T-cell (primary cell): ENCODE results near the gene PRCC. TPM values are rescaled to one million over a fixed set of nuclear protein-coding genes. Genes with fewer than 3 reads are reported as not detected.

Source experiments
- ATAC-seq, 4 experiments: fragments of 200-7000 bp in 3 of 4; fragments of 150-1000 bp in 1 of 4; cut with Tn5 transposase; replicated peaks in 1 of 4; 1 replicate in 3 of 4; 2 replicates in 1 of 4; pipeline ENCODE4 v1.10.0; 2021; ENCODE audit warnings: moderate library complexity in 3 of 4, mild to moderate bottlenecking in 2 of 4, moderate number of reproducible peaks in 1 of 4
- CTCF ChIA-PET, 2 donors: fragments of 300-600 bp; sonication (Branson Sonifier 250); formaldehyde crosslinking; loops; one replicate each; lab custom pipeline; 2022; ENCODE audit warnings: antibody characterized with exemption in 2 of 2; lab: Charles Lee
- POLR2A ChIA-PET, 2 donors: fragments of 300-600 bp; sonication (Branson Sonifier 250); formaldehyde crosslinking; loops; one replicate each; lab custom pipeline; 2022; ENCODE audit warnings: antibody characterized with exemption in 2 of 2; lab: Charles Lee
- DNase-seq, 35 experiments: peaks; one replicate each; pipeline versions ENCODE4 v3.0.0 to v3.0.0-alpha.2; 2013 to 2023
- H3K27ac ChIP-seq: one replicate; pipeline ENCODE4 v1.5.1; 2013; ENCODE audit warnings: low read length
- H3K27me3 ChIP-seq, 2 experiments: replicated peaks in 1 of 2; 1 replicate in 1 of 2; 2 replicates in 1 of 2; pipeline versions ENCODE4 v1.6.1 to v1.7.0; 2013; ENCODE audit warnings: low read length in 1 of 2, mixed read lengths in 1 of 2; ENCODE audit not compliant: control insufficient read depth in 2 of 2, insufficient read depth in 2 of 2; ENCODE audit errors: extremely low read depth in 1 of 2
- H3K36me3 ChIP-seq, 2 donors: 1 replicate in 1 of 2; 2 replicates in 1 of 2; pipeline versions ENCODE4 v1.6.1 to v1.7.0; 2013; ENCODE audit warnings: low read length in 1 of 2; ENCODE audit not compliant: control insufficient read depth in 2 of 2, insufficient read depth in 1 of 2; ENCODE audit errors: extremely low read depth in 1 of 2
- H3K4me1 ChIP-seq, 2 experiments: 1 replicate in 1 of 2; 2 replicates in 1 of 2; pipeline versions ENCODE4 v1.6.1 to v1.7.0; 2013; ENCODE audit warnings: low read length in 2 of 2, mixed read lengths in 1 of 2; ENCODE audit not compliant: insufficient read depth in 2 of 2, control insufficient read depth in 1 of 2; ENCODE audit errors: extremely low read depth in 1 of 2
- H3K4me3 ChIP-seq, 2 donors: 1 replicate in 1 of 2; 2 replicates in 1 of 2; pipeline versions ENCODE4 v1.5.1 to v1.7.0; 2013; ENCODE audit warnings: mild to moderate bottlenecking in 2 of 2, low read length in 1 of 2, moderate library complexity in 1 of 2; ENCODE audit not compliant: control insufficient read depth in 1 of 2; ENCODE audit errors: extremely low read depth in 1 of 2
- H3K9me3 ChIP-seq: 2 replicates; pipeline ENCODE4 v1.7.0; 2013
- H3K27ac Mint-ChIP-seq, 2 donors: one replicate each; pipeline ENCODE4 v1.8.0; 2020 to 2021; ENCODE audit warnings: mild to moderate bottlenecking in 2 of 2, mixed read lengths in 2 of 2
- H3K27me3 Mint-ChIP-seq, 2 donors: one replicate each; pipeline ENCODE4 v1.8.0; 2021 to 2022; ENCODE audit warnings: mixed read lengths in 2 of 2
- H3K36me3 Mint-ChIP-seq: one replicate; pipeline ENCODE4 v1.8.0; 2021; ENCODE audit warnings: mixed read lengths
- H3K4me1 Mint-ChIP-seq, 3 donors: one replicate each; pipeline ENCODE4 v1.8.0; 2020 to 2022; ENCODE audit warnings: mixed read lengths in 3 of 3, mild to moderate bottlenecking in 1 of 3
- H3K4me3 Mint-ChIP-seq, 3 donors: one replicate each; pipeline ENCODE4 v1.8.0; 2020 to 2022; ENCODE audit warnings: mild to moderate bottlenecking in 3 of 3, mixed read lengths in 3 of 3, moderate library complexity in 3 of 3
- H3K9me3 Mint-ChIP-seq, 3 donors: one replicate each; pipeline ENCODE4 v1.8.0; 2020 to 2022; ENCODE audit warnings: mixed read lengths in 3 of 3
- WGBS: methylation state at CpG from one replicate; pipeline ENCODE4 v1.1.5; 2013; ENCODE audit warnings: missing lambda C conversion rate; ENCODE audit not compliant: insufficient coverage; 5-methylcytosine and 5-hydroxymethylcytosine counted together
- total RNA-seq, 35 experiments: library from RNA in 6 of 35; stranded (reverse) in 6 of 35; fragments of 120-200 nt in 1 of 35; gene quantifications; one replicate each; pipeline versions ENCODE4 v1.2.1 to v1.2.4 and lab custom pipeline; 2013 to 2026

The PRCC gene
- total RNA-seq, 5 donors from 2014 or later (not counting 1 experiment from before 2014, with no cell fraction given) = 55.3 to 67.7 (median 65.4) TPM

DNA sequence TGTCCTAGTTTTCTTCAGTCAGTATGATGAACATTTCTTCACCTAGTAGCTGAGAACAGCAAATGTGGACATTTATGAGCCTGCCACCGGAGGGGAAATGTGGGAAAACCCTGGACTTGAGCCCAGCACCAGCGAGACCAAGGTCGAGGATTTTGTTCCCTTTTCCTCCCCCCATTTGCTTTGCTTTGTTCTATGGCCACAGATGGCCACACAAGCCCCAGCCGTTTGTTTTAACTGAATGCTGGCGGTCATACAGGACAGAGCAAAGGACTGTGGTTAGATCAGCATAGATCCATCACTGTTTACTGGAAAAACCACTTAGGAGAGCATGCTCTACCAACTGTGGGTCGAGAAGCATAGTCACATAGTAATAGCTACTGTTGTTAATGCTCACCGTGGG is 28.5 kb downstream of the PRCC start:
- H3K27ac Mint-ChIP-seq = no peak overlapping the region
- ATAC-seq (no peak), DNase-seq (no peak)
- H3K4me1 Mint-ChIP-seq = peaks cover 3 to 6% (median 5%) of the 10 kb centered on the region in 3 donors
- Histone ChIP-seq H3K4me3 (no peak overlapping the region), H3K27me3 (no peaks in the 10 kb centered on the region), H3K9me3 (no peaks in the 10 kb centered on the region), H3K27ac (no peak overlapping the region), H3K36me3 (peaks cover 14 to 93% of the 10 kb centered on the region in 2 donors), H3K4me1 (peaks cover 0 to 3% of the 10 kb centered on the region in 2 experiments)
- H3K27me3 Mint-ChIP-seq = no peaks in the 10 kb centered on the region
- peaks cover 59% of the 10 kb centered on the region for H3K36me3 Mint-ChIP-seq
- POLR2A ChIA-PET = no interaction called here
- 98% methylated on average over 4 of the region's 7 CpGs for WGBS
- H3K9me3 Mint-ChIP-seq = no peaks in the 10 kb centered on the region
- H3K4me3 Mint-ChIP-seq = no peak overlapping the region
- CTCF ChIA-PET = interaction anchor here (0.6 to 6.3 kb wide), 7 partner anchors 43 to 174 kb away, joined by 3 to 57 read pairs (median 5); partner anchors contain the start of genes NTRK1 (in 2 of the 2), INSRR (in 1 of the 2), ISG20L2 (in 1 of the 2) and METTL25B (in 1 of the 2)

DNA sequence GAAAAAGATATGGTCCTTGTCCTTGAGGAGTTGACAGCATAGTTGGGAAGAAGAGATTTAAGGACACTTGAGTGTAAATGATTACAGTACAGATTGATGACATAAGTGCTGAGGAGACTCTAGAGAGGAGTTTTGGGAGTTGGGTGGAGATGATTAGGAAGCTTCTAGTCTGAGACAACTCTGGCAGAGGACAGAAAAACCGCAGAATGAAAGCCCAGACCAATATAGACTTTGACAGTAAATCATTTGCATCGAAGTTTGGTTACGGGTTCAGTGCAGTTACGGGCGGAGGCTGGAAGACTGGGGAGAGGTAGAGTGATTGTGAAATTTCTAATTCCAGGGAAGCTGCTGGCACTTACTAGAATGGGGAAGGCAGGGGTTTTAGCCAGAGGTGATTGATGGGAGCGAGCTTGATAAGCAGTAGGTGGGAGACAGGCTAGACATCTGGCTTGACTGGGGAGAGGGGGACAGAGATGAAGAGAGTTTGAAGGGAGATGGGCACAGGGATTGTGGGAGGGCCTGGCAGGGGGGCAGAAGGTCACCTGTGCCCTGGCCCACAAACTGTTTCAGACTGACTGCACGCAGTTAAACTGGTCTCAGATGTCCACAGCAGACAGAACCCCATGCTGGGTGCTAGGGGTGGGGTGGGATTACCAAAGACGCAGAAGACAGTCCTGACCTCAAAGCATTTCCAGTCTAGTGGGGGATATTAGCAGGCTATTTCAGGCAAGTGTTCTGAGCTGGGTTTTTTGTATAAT is 29.2 kb downstream of the PRCC start:
- H3K27me3 ChIP-seq = no peaks in the 10 kb centered on the region
- no peak overlapping the region for H3K4me3 ChIP-seq
- Mint-ChIP-seq H3K4me3 (no peak overlapping the region), H3K9me3 (no peaks in the 10 kb centered on the region), H3K36me3 (peaks cover 54% of the 10 kb centered on the region), H3K27ac (peak overlapping the region in 1 of 2 donors; percentile 12), H3K4me1 (peaks cover 10 to 12% (median 10%) of the 10 kb centered on the region in 3 donors), H3K27me3 (no peaks in the 10 kb centered on the region)
- H3K36me3 ChIP-seq = peaks cover 14 to 90% of the 10 kb centered on the region in 2 donors
- no peaks in the 10 kb centered on the region for H3K9me3 ChIP-seq
- DNase-seq (no peak), ATAC-seq (no peak)
- whole genome bisulfite sequencing = 98% methylated on average over 7 of the region's 8 CpGs
- peaks cover 0 to 6% of the 10 kb centered on the region in 2 experiments for H3K4me1 ChIP-seq
- ChIA-PET CTCF (interaction anchor here (0.6 to 6.3 kb wide), 12 partner anchors 11 to 177 kb away, joined by 3 to 57 read pairs (median 3); partner anchors contain the start of genes NTRK1 (in 2 of the 2), INSRR (in 1 of the 2), ISG20L2 (in 1 of the 2) and METTL25B (in 1 of the 2)), POLR2A (interaction anchor here in 1 of 2 donors (0.5 kb wide), 1 partner anchor 94 kb away, joined by 3 read pairs; no protein-coding TSS in a partner anchor)
- no peak overlapping the region for H3K27ac ChIP-seq

DNA sequence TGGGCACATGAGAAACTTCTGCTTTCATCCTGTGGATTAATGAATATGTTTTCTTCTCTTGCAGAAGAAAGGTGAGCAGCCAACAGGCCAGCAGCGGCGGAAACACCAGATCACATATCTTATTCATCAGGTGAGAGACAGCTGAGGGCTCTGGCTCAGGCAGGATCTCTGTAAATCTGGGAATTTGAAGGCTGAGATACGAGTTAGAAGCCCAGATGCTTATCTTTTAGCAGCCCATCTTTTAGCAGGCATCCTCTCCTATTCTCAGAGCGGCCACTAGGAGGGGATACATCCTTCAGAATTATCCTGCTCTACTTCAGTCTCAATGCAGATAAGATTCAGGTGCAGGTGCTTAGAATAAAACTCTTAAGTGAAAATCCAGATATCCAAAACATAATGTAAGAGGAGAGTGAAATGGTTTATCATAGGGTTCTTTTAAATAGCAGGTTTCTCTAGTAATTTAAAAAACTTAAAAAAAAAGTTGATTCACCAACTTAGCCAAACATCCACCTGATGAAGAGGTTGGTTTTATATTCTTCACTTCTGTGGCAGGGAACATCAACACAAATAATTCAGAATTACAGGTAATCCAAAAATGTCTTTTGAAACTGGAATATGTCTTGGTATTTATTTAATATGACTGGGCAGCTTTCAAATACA is 30.0 kb downstream of the PRCC start:
- H3K4me1 ChIP-seq = peaks cover 0 to 10% of the 10 kb centered on the region in 2 experiments
- no peaks in the 10 kb centered on the region for H3K9me3 ChIP-seq
- DNase-seq = peak in 34 of 35 experiments; percentile 15 to 84 (median 58)
- ChIA-PET POLR2A (no interaction called here), CTCF (interaction anchor here (0.5 to 6.3 kb wide), 7 partner anchors 10 to 63 kb away, joined by 3 to 57 read pairs (median 4); partner anchors contain the start of genes NTRK1 (in 2 of the 2) and INSRR (in 1 of the 2))
- Mint-ChIP-seq H3K4me1 (peaks cover 14 to 20% (median 15%) of the 10 kb centered on the region in 3 donors), H3K27me3 (no peaks in the 10 kb centered on the region), H3K4me3 (no peak overlapping the region), H3K27ac (no peak overlapping the region), H3K9me3 (no peaks in the 10 kb centered on the region), H3K36me3 (peaks cover 48% of the 10 kb centered on the region)
- peak; percentile 71 to 85 (median 82) for ATAC-seq
- no peak overlapping the region for H3K27ac ChIP-seq
- no peak overlapping the region for H3K4me3 ChIP-seq
- WGBS = no CpG with 5 or more reads among the region's 4 CpGs
- peaks cover 14 to 82% of the 10 kb centered on the region in 2 donors for H3K36me3 ChIP-seq
- no peaks in the 10 kb centered on the region for H3K27me3 ChIP-seq

DNA sequence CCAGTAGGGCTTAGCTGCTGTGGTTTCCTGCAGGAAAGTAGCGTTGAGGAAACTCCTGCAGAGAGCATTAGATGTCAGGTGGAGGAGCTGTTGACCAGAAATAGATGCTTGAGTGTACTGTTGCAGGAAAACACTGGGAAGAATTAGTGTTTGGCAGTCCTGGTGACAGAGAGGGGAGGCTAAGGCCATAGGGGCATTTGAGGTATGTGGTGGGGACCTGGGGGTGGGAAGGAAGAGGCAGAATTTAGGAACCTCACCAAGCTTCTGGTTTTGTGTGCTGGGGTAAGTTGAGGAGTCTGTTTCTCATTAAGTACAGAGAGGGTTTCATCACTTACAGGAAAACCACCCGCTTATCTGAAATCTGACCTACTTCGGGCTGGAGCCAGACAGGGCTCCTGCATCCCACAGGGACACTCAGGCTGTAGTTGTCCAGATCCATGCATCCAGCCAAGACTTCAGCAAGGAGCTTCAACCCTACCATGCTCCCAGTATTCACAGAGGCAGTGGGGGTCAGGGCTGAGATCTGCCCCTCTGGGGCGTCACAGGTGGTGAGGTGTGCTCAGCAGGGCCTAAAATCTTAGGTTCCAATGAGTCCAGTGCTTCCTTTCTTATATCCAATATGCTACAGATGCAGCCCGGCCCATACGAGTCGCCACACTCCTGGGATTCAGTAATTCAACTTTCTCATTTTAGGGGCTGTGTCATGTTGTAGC is 34.2 kb downstream of the PRCC start:
- Mint-ChIP-seq H3K4me1 (peaks cover 16 to 30% (median 20%) of the 10 kb centered on the region in 3 donors), H3K27me3 (no peaks in the 10 kb centered on the region), H3K27ac (peak overlapping the region; percentile 82 to 86), H3K36me3 (peaks cover 18% of the 10 kb centered on the region), H3K9me3 (no peaks in the 10 kb centered on the region), H3K4me3 (no peak overlapping the region)
- H3K36me3 ChIP-seq = peaks cover 12 to 48% of the 10 kb centered on the region in 2 donors
- no peak overlapping the region for H3K4me3 ChIP-seq
- H3K27me3 ChIP-seq = no peaks in the 10 kb centered on the region
- CTCF ChIA-PET = interaction anchor here (0.6 to 6.3 kb wide), 5 partner anchors 13 to 88 kb away, joined by 3 to 57 read pairs (median 5); partner anchors contain the start of genes INSRR (in 1 of the 2) and NTRK1 (in 1 of the 2)
- DNase-seq (peak in 1 of 35 experiments; percentile 35), ATAC-seq (peak in 1 of 4 experiments; percentile 25)
- no peaks in the 10 kb centered on the region for H3K9me3 ChIP-seq
- 69% methylated on average over 4 of the region's 7 CpGs for WGBS
- peaks cover 0 to 10% of the 10 kb centered on the region in 2 experiments for H3K4me1 ChIP-seq
- POLR2A ChIA-PET = interaction anchor here in 1 of 2 donors (1.2 to 1.3 kb wide), 2 partner anchors 29 to 58 kb away, joined by 3 to 6 read pairs; no protein-coding TSS in a partner anchor
- H3K27ac ChIP-seq = peak overlapping the region; percentile 30

DNA sequence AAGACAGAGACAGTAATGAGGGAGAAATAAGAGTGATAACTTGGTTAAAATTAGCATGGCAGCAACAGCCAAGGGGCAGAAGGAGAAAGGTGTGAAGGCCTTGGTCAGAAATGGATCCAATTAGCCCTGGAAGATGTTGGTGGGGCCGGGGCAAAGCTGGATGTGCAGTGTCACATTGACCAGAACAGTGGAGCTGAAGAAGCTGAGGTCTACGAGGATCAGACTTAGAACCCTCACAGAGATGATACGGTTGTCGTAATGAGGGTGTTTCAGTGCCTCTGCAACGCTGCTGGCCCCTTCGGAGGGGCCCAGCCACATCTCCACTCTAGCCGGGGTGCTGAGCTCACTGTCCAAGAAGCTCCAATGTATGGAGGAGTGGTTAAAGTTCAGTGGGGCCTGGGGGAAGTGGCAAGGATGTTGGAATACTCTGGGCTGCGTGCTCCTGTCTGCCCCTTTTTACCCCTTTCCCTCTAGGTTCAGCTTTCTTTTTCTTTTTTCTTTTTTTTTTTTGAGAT is 35.1 kb downstream of the PRCC start:
- Mint-ChIP-seq H3K27me3 (no peaks in the 10 kb centered on the region), H3K9me3 (no peaks in the 10 kb centered on the region), H3K27ac (peak overlapping the region; percentile 20 to 29), H3K4me3 (no peak overlapping the region), H3K4me1 (peaks cover 15 to 33% (median 23%) of the 10 kb centered on the region in 3 donors), H3K36me3 (peaks cover 19% of the 10 kb centered on the region)
- H3K36me3 ChIP-seq = peaks cover 12 to 44% of the 10 kb centered on the region in 2 donors
- ChIA-PET CTCF (interaction anchor here (0.6 to 1.4 kb wide), 3 partner anchors 12 to 57 kb away, joined by 3 read pairs; no protein-coding TSS in a partner anchor), POLR2A (no interaction called here)
- 96% methylated on average over 4 of the region's 8 CpGs for WGBS
- no peaks in the 10 kb centered on the region for H3K27me3 ChIP-seq
- peaks cover 0 to 17% of the 10 kb centered on the region in 2 experiments for H3K4me1 ChIP-seq
- no peak overlapping the region for H3K27ac ChIP-seq
- H3K9me3 ChIP-seq = no peaks in the 10 kb centered on the region
- no peak for ATAC-seq
- no peak for DNase-seq
- no peak overlapping the region for H3K4me3 ChIP-seq
